NT2/D1 (cell line): Measurements from ENCODE around the gene MAN1A1.

ENCODE experiments used
- SUZ12 ChIP-seq: IDR thresholded peaks from 2 replicates; pipeline ENCODE4 v1.6.1; 2011; ENCODE audit not compliant: insufficient read length, insufficient read depth; ENCODE audit errors: extremely low read depth
- YY1 ChIP-seq: IDR thresholded peaks from 2 replicates; pipeline ENCODE4 v1.6.1; 2011; ENCODE audit not compliant: insufficient read length, insufficient read depth
- ZNF274 ChIP-seq: IDR thresholded peaks from 2 replicates; pipeline ENCODE4 v1.6.1; 2011; ENCODE audit warnings: mild to moderate bottlenecking, low read depth, low read length

- no peak for TF ChIP-seq ZNF274
- no peak for TF ChIP-seq YY1
- TF ChIP-seq SUZ12, result no peak
These were observed 217.1 kb downstream of the MAN1A1 start for GRCh38 chr6:119132261-119132981.
